RPMI7951 (cell line): ENCODE measurements around the gene MUC4. TPM values are rescaled to one million over a fixed set of nuclear protein-coding genes. Genes with fewer than 3 reads are reported as not detected.
"Not testable (repeated sequence)": the region's sequence is repeated elsewhere in the genome, so short reads cannot be mapped to it uniquely, and the experiment has no call there.

ENCODE experiments used
- DNase-seq: peaks from one replicate; pipeline ENCODE4 v3.0.0-alpha.2; 2012; ENCODE audit warnings: low read depth
- total RNA-seq: library from RNA; depleted of rRNA; stranded (reverse); fragments of >200 nt; shearing (Covaris generic); gene quantifications from 2 replicates; pipeline ENCODE4 v1.2.3, GENCODE V29; 2014

Gene MUC4
- total RNA-seq, 1 experiment from 2014 or later: not detected

DNA sequence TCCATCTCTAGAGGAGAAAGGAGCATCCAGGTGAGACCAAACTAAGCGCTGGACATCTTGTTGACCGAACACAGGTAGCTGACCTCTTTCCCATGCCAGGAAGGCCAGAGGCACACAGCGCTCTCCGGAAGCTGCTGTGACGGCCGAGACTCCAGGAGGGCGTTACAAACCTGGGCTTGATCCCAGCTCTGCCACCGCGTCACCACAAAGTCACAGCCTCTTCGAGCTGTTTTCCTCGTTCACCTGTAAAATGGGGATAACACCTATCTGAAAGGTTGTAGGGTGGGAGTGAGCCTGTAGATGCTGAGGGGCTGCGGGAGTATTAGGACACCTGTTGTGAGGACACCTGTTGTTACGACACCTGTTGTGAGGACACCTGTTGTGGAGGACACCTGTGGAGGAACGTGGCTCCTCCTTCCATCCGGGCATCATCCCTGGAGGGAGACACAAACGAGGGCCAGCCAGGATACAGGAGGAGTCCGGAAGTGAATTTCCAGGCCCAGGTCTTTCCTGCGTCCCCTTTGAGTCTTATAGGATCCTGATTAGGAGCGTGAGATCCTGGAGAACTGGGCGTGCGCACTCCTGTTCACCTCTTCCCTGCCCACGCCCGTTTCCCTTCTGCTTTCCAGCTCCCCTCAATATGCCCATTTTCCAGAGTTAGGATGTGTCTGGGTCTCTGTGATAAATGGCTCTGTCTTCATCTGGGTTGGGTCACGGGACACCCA, 2.3 kb upstream of the MUC4 start:
- no peak for DNase-seq

DNA sequence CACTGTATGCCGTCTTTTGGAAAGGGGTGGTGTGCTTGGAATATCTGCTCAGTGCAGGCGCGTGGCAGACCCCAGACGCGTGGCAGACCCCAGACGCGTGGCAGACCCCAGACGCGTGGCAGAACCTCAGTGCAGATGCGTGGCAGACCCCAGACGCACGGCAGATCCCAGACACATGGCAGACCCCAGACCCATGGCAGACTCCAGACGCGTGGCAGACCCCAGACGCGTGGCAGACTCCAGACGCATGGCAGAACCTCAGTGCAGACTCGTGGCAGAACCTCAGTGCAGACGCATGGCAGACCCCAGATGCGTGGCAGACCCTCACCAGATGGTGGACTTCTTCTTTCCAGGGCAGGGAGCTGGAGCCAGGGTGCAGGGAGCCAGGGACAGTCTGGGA, 637 bp upstream of the MUC4 start:
- no peak for DNase-seq

DNA sequence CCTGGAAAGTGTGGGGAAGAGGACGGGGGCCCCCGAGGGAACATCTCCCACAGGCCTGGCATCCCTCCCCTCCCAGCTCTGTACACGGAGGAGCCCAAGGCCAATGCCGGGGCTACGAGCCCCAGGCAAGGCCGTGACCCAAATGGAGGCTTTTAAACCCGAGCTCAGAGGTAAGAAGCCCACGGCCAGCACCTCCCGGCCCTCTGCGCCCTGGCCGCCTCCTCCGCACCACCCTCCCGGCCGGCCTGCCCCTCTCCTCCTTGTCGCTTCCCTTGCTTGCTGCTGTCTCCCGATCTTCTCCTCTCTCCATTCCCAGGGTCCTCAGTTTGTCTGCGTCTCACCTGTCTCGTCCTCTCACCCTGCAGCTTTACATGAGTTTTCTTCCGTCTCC, 1.3 kb downstream of the MUC4 start:
- no peak for DNase-seq

DNA sequence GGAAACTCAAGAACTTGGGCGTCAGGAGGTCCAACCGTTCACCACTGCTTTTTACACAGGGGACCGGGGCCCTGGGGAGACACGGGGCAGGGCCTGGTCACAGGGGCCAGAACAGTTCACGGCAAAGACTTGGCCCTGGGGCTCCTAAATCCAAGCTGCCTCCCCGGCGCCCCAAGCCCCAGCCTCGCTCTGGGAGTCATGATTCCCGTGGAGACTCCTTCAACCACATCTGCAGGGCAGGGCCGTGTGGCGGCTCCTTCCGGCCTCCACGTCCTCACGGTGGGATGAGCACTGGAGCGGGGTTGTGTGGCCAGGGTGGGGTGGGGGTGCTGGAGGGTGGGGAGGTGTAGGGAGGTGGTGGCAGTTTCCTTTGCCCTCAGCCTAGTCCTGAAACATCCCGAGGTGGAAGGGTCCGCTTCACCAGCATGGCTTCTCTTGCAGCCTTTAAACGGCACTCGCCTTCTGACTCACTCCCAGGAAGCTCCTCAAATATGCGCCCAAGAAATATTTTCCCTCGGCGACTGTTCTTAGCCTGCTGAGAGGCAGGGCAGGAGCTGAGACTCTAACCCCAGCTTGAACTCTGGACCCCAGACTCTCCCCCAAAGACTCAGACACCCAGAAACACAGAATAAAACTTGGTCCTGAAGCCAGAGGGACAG, 1.8 kb downstream of the MUC4 start:
- DNase-seq: no peak

DNA sequence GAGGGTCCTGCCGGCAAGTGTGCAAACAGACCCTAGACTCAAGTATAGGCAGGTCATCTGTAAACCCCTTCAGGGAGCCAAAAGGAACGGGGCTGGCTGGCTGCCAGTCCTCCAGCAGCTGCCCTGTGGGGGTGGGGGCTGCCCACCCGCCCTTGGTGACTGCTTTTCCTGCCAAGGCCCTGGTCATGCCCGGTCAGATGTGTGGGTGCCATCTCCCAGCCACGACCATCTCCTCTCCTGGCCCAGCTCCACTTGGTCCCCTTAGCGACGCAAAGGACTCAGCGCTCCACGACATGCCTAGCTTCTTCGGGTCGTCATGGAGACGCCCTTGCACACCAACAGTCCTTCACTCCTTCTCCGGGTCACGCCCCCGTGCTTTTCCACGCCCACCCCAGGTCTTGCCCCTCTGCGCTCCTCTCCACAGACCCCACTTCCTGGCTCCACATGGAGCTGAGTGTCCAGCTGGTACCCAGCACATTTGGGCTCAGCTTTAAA, 2.4 kb downstream of the MUC4 start:
- DNase-seq: no peak

DNA sequence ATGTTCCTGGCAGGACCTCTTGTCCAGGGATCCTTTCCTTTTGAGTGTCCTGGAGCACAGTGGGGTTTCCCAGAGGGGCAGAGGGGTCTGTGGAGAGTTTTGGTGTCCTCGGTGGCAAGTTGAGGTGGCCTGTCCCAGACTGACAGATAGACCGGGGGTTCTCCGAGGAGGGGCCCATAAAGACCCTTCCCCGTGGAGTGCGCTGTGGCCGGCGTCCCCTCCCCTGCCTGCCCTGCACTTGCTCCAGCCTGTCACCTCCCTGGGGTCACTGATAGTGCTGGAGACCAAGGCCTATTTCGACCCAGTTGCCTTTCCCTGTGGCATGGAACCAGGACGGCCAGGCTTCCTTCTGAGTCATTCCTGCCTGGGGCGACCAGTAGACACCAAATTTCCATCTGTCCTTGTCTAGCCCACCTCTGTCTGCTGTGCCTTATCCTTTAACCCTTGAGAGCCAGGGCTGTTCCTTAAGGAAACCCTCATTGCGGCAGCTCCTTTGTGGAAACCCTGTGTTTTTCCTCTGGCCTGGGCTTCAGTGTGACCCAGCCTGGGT, 2.9 kb downstream of the MUC4 start:
- peak; percentile 84 for DNase-seq

DNA sequence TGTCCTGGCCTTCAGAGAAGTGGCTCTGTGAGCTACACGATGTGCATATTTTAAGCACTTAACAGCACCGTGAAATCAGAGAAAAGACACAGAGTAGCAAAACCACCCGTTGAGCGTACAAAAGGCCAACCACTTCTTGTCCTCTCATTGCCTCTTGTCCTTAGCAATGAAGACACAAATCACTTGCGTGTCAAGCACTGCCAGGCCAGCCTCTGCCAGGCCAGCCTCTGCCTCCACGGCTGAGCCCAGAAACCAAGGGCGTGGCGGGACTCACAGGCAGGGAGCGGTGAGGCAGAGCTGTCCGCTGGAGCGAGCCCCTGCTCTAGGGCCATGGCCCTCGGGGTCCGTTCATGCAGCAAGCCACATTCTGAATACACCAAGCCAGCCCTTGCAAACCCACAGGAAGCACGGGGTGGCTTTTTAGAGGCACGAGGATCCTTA, 4.0 kb downstream of the MUC4 start:
- peak; percentile 64 for DNase-seq

DNA sequence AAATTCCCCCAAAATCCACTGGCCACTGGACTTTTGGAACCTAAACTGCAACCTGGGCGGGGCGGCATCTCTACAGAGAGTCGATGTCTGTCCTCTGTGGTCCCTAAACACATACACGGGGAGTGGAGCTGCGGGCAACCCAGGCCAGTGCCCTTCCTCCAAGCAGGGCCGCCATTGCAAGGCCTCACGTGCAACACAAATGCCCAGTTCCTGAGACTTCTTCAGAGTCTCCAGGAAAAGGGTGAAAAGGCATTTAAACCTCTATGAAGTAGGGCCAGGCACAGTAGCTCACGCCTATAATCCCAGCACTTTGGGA, 4.9 kb downstream of the MUC4 start:
- no peak for DNase-seq

DNA sequence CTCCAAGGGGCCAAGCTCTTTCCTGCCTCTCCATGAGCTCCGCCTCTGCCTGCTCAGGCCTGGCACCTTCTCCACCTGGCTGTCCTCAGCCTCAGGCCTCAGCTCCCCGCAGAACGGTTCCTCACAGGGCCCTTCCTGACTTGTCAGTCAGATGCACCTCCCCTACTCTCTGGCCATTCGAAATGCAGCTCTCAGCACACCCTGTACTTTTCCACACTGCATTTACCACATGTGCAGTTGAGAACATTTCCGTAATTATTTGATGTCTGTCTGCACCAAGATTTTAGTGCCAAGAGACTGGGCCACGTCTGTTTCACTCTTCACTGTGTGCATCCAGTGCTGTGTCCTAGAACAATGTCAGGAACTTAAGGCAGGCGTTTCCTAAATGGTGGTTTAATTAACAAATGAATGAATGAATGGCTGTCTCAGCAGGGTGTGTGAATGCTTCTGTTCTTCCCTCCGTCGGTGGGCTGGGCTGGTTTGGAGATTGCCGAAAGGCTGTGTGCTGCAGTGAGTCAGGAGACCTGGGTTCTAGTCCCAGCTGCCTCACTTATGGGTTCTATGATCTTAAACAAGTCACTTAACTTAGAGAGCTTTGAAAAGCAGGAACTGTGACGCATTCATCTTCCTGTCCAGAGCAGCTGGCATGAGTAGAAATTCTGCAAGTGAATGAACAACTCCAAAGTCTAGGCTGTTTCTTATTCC, 5.4 kb downstream of the MUC4 start:
- DNase-seq: no peak

DNA sequence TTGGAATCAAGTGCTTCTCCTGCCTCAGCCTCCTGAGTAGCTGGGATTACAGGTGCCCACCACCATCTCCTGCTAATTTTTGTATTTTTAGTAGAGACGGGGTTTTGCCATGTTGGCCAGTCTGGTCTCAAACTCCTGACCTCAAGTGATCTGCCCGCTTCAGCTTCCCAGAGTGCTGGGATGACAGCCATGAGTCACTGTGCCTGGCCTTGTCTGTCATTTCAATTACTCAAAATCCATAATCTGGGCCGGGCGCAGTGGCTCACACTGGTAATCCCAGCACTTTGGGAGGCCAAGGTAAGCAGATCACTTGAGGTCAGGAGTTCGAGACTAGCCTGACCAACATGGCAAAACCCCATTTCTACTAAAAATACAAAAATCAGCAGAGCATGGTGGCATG, 6.1 kb downstream of the MUC4 start:
- DNase-seq: not testable (repeated sequence)

DNA sequence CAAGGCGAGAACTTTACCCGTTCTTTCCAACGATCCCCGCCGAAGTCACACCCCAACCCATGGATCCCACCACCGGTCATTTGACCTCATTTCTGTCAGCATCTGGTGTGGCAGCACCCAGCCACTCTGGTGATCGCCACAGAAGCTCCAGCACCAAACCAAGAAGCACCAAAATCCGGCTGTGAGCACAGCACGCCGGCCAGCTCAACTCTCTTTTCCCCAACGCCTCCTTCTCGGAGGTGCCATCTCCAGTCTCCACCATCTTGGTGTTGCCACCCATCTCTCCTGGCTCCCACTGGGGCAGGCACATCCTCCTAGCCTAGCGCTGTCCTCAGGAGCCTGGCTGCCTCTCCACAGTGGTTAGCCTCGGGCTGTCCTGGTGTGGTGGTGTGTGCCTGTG, 6.5 kb downstream of the MUC4 start:
- DNase-seq: no peak

DNA sequence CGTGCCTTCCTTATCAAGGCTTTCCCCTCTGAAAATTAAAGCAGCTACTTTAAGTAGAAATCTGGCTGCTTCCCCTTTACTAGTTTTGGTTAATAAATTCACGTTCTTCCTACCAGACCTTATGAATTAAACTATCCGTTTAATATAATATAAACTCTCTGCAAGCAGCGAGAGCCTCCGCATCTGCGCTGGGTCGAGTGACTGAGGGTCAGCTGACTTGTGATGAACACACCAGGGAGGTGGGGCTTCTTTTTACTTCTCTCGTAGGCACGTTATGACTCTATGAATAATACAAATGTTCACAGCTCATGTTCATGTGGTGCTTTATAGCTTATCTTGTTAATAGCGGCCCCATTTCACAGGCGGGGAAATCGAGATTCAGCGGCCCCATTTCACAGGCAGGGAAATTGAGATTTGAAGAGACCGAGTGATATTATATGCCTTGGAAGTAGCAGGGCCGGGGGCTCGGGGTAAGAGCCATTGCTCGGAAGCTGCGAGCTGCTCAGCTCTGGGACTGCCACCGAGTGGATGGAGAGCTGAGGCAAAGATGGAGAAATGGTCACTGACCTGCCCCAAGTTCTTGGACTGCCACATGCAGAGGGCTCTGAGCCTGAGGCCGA, 8.3 kb downstream of the MUC4 start:
- peak; percentile 42 for DNase-seq

DNA sequence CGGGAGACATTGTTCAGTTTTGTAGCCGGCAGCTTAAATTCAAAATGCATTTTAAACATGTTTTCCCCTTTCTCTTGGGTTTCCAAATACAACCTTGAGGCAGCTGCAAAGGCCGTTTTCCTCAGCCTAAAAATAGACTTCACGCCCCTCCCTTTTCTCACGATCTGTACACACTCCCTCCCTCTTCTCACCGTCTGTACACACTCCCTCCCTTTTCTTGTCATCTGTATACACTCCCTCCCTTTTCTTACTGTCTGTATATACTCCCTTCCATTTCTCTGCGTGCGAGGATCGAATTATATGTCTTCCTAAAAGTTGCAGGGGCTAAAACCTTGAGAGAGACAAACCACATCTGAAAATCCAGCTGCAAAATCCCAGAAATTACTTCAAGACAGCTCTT, 8.9 kb downstream of the MUC4 start:
- DNase-seq: peak; percentile 23

DNA sequence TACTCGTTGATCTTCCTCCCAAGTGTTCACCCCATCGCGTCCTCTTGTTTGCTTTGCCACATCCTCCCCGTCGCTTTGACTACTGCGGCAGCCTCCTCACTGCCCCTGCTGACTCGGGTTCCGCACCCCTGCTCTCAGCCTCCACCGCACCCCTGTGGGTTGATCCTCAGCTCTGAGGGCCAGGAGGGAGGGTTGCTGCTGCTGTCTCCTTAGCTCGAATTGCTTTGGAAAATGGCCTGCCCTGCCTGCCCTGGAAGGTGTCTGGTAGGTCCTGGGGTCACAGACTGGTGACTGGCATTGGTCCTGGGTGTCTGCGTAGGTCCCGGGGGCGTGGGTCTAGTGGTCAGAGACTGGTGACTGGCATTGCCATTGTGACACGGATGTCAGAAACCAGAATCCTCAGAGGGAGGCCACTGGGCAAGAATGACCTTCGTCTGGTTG, 9.4 kb downstream of the MUC4 start:
- DNase-seq: no peak

DNA sequence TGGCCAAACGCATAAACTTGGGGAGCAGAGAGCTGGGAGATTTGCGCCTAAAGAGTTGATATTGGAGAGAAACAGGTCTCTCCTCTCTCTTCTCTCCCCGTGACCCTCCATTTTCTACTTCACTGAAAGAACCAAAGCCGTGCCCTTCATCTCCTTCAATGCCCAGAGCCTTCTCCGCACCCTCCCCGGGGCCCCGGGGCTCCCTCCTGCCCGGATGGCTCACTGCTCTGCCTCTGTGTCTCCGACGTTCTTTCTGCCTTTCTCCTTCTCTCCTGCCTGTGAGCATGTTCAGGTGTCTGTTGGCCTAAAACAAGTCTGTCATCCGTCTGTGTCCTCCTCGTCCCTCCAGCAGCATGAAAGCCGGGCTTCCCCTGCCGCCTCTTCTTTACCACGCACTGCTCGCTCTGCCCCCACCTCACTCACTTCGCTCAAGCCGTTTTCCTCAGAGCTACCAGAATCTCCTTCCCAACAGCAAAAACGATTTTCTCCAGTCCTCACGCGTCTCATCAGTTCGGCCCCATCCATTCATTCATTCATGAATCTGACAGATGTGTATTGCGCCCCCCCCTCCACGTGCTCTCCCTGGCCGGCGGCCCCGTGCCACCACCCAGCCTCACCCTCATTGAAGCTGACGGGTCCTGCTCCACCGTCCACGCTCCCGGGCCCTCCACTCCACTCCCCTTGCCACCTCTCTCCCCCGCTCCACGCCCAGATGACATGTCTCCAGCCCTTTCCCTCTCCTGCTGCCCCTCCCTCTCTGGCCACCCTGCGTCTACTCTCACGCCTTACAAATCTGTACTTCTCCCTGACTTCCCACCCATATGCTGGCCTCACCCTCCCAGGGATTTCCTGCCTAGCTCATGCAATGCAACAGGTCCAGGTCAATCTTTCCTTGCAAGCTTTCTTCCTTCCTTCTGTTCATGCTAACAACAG, 10.2 kb downstream of the MUC4 start:
- no peak for DNase-seq

DNA sequence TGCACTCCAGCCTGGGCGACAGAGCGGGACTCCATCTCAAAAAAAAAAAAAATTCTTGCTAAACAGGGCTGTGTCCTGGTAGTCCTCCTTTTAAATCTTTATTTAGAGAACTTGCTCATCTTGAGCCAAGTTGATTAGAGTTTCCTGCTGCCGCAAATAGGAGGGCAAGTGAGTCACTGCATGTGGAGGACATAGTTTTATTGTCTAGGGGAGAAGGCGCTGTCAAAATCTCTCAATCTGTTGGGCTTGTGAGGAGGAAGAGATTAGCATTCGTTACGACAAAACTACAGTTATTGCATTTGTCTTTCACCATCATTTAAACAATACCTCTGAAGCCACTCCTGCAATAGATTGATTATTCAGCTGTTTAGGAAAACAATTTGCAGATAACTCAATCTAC, 11.5 kb downstream of the MUC4 start:
- no peak for DNase-seq

DNA sequence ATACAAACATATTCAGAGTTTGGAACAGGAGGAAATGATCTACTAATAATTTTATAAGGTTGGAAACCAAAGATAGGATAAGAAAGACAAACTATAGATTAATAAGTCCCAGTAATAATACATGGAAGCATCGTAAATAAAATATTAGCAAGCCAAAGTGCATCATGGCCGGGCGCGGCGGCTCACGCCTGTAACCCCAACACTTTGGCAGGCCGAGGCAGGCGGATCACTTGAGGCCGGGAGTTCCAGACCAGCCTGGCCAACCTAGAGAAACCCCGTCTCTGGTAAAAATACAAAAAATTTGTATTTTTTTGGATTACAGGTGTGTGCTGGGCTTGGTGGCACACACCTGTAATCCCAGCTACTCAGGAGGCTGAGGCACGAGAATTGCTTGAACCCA, 14.9 kb downstream of the MUC4 start:
- no peak for DNase-seq

DNA sequence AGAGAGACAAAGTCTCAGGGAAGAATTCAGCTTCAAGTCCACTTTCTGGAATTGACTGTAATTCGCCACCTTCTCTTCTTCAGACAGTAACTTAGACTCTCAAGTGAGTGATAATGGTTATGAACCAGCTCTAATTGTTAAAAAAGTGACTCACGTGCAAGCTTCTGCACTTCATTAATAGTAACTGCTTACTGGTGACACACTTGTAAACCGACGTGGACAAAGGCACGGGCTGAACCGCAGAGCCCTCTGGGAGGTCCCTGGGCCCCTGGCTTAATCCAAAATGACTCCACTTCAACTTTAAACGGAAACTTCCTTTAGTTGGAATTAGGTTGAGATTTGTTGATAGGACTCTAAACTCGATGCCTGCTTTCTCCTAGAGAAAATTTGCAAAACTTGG, 17.0 kb downstream of the MUC4 start:
- peak; percentile 18 for DNase-seq

DNA sequence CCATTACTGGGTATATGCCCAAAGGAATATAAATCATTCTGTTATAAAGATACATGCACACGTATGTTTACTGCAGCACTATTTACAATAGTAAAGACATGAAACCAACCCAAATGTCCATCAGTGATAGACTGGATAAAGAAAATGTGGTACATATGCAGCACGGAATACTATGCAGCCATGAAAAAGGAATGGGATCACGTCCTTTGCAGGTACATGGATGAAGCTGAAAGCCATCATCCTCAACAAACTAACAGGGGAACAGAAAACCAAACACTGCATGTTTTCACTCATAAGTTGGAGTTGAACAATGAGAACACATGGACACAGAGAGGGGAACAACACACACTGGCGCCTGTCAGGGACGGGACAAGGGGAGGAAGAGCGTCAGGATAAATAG, 19.1 kb downstream of the MUC4 start:
- DNase-seq: not testable (repeated sequence)

DNA sequence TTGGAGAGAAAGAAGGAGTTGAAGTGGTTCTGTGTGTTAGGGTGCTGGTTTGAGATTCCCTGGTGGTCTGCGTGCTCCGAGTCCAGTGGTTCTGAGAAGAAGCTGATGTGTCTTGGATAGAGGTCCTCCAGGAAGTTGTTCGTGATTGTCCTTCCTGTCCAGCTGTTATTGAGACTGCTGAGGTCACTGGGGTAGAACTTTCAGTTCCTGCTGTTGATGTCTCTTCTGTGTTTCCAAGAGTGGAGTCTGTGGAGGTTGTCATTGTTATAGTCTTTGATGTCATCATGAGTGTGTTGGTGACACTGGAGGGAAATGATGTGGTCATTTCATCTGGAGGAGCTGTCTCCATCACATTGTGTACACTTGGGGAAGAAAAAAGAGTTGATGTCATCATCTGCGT, 20.8 kb downstream of the MUC4 start:
- DNase-seq: no peak
